HG03280 (cell line): ENCODE results near the gene ADARB2.

Source experiments
- ATAC-seq: cut with Tn5 transposase; IDR thresholded peaks from one replicate; pipeline ENCODE4 v1.9.1; 2021; ENCODE audit warnings: mild to moderate bottlenecking, moderate library complexity; ENCODE audit not compliant: unreplicated experiment

Gene ADARB2

DNA sequence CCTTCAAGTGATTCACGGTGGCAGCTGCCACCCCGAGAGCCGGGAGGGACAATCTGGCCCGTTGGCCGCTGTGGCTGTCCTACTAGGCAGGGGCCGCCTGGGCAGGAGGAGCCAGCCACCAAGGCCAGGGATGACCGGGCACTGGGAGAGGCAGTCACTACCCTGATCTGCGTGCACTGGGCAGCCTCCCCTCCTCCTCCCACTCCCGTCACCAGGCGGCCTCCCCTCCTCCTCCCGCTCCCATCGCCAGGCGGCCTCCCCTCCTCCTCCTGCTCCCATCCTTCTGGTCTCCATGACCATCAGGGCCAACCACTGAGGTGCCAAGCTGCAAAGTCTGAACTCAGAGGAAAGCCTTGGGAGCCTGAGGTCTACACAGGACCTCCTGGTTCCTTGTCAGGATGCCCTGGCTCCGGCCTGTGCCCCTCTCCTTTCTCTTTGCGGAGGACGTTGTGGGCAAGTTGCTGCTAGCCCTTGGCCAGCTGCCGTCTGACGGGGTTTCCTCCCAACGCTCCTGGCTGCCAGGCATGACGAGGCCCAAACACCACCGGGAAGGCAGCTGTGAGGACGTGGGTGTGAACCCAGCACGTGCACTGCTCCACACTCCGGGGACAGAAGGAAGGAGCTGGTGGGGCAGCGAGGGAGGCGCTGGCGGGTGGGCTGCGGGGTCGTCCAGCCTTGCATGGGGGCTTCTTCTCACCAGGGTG, 550.0 kb downstream of the ADARB2 start:
- ATAC-seq = no peak

DNA sequence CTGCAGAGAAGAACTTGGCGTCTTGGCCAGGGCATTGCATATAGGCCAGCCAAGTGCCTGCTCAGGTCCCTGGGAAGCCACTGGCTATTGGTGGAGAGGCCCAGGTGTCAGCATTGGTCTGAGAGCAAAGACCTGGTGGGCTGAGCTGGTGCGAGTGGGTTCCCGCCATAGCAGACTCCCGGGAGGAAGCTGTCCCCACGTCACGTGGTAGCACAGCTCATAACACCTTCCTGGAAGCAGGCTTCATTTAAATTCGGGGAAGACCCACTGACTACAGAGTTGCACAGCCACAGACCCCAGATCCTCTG, 550.7 kb downstream of the ADARB2 start:
- ATAC-seq = no peak

DNA sequence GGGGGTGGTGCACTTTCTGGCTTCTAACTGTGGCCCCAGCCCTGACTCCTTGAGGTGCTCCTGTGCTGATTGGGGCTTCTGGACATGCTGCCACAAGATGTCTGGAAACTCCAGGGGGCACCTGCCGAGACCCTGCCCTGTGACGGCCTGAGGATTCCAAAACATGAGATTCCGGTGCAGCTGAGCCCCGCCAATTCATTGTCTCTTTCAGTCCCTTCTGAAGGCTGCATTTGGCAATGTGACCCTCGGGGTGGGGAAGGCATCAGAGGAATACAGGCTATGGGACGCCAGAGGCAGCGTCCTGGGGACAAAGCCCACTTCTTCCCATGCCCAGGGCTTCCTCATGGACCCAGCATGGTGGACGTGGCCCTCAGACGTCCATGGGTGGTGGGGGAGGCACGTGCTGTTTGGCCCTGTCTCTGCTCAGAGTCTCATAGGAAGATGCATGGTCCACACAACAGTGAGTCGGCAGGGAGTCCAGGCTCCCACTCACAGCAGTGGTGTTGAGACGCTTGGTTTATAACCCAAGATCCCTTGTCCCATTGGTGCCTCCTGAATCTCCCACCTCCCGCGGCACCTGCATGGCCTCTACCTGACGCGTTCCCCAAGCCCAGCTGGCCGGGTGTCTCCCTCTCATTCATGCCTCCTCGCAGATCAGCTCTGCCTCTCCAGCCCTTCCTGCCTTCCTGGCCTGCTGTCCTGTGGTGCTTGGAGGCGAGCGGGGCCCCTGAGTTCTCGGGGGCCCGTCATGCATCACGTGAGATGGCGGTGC, 551.2 kb downstream of the ADARB2 start:
- no peak for ATAC-seq

DNA sequence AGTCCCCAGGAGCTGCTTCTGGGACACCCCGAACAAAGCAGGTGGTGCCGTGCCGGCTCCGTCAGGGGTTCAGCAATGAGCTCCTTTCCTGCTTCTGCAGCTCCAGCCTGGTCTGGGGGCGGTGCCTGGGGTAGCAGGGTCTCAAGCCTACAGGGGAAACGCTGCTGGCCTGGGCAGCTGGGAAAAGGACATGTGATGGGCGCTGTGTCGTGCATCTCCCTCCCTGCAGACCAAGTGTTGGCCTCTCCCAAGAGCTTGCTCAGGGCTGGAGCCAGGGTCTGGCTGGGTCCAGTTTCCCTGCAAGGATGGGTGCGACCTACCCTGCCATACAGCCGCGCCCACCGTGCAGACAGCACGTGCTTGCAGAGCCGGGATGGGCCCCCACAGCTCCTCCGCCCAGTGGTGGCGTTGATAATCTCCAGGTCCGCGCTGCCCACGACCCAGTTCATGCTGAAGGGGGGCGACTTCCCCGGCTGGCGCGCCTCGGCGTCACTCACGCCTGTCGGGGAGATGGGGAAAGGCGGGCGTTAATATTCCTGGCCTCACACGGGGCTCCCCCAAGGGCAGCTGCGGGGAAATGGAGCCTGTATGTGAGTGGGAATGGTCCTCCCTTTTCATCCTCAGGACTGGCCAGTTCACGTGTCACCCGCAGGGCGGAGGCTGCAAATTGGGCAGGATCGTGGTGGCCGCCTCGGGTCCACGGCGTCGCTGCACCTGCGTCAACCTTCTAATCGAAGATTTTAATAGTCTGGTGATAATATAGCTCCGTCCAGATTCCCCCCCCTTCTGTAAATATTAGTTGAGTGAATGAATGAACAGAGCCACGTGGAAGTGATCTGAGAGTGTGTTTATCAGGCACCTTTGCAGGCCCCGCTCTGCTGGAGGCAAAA, 552.5 kb downstream of the ADARB2 start:
- ATAC-seq = no peak

DNA sequence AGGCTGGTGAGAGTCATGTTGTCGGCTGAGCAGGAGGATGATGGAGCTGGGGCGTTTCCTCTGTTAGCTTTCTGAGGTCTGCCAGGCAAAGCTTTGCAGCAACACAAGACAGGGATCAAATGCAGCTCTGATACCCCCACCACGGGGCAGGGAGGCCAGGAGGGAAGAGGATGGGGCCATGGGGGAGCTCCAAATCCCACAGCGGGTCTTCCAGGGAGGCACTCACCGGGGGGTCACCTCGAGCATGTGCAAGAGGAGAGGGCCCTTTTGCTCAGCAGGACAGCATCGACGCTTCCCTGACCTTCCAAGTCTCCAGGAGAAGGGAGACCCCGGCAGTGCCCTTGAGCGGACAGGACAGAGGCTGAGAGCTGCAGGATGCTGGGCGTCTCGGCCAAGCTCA, 553.6 kb downstream of the ADARB2 start:
- ATAC-seq = no peak

DNA sequence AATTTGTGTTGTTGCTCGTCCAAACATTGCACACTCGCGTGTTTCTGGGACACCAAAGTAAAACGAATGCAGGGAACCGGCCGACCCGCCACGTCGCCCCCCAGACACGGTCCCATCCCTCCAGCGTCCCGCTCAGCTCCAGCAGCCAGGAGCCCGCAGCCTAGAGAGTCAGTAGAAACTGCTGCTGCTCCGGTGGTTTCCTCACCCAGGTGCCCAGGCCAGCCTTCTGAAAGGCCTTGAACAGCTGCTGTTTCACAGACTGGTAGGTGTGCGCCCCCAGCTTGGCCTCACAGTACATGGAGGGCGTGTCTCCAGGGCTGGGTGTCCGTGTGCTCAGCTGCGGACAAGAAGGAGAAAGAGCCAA, 554.3 kb downstream of the ADARB2 start:
- no peak for ATAC-seq

DNA sequence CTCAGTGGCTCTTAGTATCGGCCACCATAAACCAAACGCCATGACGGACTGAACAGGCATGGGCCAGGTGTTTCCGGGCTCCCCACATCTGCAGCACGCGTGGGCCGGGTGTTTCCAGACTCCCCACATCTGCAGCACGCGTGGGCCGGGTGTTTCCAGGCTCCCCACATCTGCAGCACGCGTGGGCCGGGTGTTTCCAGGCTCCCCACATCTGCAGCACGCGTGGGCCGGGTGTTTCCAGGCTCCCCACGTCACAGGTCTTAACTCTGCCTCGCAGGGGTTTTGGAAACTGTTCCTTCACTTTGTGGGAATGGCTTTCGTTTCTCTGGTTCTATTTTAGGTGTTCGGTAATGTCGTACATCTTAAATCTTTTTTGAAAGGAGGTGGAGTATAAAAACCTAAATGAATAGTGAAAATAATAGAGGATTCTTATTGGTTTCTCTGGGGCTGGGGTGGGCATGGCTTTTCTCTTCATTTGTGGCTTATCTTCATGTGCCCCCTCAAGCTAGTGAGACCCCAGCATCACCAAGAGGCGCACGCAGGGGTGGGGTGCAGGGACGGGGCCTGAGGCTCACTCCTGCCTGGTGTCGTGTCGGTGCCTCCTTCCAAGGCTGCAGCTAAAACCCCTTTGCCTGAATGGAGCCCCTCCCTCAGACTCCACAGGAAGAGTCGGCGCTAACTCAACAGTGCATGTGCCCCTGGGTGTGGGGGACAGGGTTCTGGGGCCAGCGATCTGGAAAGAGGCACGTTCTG, 554.9 kb downstream of the ADARB2 start:
- no peak for ATAC-seq

DNA sequence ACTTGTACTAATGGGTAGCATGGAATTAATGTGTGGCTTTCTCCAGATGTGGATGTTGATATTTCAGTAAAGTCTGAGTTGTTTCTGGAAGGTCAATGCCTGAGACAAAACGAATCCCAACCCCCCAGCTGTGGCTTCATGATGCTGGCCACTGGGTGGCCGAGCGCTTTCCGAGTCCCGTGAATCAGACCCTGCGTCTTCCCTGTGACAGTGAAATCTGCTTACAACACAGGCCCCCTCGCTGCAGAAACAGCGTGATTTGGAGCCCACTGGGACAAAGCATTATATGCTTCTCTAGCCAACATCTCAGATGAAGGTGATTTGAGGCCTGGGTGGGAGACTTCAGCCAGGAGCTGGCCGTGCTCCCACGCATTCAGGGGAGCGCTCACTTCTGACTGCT, 556.5 kb downstream of the ADARB2 start:
- no peak for ATAC-seq

DNA sequence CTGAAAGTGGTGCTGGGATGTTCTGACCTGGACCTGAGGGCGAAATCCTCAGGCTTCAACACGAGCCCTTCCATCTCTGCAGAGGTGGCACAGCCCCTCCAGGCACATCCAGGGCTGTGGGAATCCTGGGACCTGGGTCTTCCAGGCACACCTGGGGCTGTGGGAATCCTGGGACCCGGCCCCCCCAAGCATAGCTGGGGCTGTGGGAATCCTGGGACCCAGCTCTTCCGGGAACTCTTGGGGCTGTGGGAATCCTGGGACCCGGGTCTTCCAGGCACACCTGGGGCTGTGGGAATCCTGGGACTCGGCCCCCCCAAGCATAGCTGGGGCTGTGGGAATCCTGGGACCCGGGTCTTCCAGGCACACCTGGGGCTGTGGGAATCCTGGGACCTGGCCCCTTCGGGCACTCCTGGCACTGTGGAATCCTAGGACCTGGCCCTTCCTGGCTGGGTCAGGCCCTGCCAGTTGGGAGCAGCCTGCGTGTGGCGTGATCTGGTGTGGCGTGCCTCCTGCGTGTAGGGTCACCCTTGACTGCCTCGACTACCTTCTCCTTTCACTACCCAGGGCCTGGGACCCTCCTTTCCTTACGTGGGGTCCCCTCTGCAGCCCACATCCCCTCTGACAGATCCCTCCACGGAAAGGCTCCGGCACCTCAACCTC, 557.1 kb downstream of the ADARB2 start:
- no peak for ATAC-seq

DNA sequence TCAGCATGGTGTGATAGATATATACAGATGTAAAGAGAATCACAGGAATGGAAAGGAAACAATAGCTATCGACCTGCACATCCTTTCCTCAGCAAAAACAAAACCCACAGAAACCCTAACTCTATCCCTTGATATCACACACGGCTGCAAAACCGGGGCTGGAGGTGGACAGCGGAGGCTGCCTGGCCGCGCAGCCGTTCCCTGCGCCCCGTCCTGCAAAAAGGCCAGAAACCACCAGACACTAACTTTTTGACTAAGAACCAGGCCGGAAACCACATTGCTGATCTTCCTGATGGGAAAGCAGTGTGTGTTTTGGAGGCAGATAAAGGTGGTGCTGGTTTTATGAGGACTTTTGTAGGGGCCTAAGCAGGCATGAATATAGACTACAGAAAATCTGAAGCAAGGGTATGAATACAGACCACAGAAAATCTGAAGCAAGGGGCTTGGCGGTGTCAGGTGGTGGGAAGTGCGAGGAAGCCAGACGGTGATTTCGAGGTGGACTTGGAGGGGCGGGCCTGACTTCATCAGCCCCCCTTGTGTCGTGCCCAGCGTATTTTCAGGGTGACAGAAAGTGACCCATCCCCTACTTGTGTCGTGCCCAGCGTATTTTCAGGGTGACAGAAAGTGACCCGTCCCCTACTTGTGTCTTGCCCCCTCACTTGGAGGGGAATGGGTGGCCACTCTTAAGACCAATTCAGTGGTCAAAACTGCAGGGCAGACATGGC, 557.8 kb downstream of the ADARB2 start:
- ATAC-seq = no peak

DNA sequence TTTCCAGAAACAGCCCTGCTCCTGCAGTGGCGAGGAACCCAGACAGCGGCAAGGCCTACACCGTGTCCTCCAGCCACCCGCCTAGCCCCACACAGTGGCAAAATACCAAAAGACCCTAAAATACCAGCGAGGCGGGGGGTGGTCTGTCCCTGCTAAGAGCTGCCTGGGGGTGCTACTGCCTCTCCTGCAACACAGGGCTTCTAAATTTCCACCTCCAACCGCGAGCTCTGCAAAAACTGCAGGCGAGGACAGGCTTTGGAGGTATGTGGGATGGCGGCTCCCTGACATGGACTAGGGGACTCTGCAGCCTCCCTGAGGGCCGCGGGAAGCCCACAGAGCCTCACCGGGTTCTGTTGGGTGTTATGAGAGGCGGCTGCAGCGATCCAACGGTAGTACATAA, 558.8 kb downstream of the ADARB2 start:
- no peak for ATAC-seq

DNA sequence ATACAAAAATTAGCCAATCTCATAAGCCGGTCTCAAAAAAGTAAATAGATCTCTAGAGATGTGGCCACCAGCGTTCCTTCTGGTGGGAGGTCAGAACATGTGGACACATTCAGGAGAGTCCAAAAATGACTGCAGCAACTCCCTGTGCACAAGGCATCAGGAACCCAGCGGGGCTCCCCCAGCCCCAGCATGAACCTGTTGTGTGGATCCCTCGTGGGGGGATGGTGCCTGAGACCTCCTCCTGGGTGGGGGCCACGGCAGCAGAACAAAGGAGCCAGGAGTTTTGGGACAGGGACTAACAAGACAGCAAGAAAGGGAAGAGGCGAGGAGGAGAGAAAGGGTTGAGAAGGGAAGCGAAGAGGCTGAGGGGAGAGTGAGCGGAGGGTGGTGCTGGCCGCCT, 559.4 kb downstream of the ADARB2 start:
- no peak for ATAC-seq

DNA sequence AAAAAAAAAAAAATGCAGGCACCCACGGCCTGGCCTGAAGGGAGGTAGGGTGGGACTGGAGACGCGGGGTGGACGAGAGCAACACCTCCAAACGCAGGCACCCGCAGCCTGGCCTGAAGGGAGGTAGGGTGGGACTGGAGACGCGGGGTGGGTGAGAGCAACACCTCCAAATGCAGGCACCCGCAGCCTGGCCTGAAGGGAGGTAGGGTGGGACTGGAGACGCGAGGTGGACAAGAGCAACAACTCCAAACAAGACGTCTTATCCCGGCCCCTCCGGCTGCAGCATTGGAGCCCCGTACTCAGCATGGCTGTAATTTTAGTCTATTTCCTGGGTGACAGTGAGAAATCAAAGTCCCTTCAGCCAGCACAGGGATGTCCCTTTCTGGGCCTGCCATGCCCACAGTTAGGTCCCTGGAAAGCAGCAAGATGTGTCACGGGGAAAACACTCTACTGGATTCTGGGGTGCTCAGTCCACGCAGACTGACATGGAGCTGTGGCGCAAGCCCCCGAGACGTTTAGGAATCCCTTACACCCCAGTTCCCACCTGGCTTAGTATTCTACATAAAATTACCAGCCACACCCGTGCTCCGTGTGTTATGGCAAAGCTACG, 561.3 kb downstream of the ADARB2 start:
- ATAC-seq = no peak

DNA sequence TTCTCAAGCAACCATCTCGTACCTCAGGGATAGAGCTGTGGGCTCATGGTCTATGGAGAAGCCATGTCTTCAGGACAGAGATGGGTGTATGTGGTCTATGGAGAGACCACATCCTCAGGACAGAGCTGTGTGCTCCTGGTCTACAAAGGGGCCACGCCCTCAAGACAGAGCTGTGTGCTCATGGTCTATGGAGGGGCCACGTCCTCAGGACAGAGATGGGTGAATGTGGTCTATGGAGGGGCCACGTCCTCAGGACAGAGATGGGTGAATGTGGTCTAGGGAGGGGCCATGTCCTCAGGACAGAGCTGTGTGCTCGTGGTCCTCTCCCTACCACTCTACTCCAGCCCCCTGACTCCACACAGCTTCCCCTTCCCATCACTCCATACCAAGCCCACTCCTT, 563.3 kb downstream of the ADARB2 start:
- no peak for ATAC-seq

DNA sequence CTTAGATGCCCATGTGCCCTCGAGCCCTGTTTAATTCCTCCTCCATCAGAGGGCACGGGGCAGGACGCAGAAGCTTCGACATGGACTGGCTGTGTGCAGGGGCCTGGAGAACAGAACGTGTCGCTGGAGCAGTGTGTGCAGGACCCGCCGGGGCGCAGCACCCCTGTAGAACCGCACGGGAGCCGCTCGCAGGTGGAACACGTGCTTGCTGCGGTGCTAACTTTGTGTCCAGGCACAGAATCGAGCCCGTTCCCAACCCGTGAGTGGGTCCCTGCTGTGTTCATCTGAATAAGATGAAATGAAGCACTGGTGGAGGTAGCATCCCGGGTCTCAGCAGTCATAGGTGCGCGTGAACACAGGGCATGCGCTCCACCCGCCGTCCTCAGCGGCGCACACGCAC, 564.2 kb downstream of the ADARB2 start:
- no peak for ATAC-seq

DNA sequence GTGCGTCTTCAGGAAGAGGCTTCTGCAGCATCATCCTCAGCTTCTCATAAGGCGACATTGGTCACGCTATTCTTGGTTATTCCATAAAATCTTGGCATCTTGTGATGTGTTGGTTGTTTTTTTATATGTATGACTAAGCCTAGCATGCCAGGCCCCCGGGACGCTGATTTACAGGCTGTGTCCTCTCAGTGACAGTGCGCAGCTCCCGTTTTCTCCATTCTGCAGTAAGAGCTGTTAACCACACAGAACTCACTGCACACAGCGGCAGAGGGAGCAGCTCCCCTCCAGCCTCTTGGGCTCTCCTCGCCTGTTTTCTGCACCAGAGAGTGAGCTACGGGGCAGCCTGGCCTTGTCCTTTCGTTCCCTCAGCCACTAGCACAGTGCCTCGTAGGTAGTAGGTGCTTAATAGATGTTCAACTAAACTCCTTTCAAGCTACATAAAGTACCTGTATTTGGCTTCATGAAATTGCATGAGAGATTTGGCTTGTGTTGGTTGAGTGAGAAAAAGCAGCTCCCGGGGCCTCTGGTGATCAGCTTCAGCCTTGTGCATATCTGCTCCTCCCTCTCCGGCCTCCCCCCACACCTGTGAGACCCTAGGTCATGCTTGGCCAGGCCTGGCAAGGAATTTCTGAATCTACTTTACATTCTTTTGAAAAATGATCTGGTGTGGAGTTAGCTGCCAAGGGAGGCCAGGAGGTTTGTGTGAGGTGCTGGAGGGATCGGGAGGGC, 564.9 kb downstream of the ADARB2 start:
- ATAC-seq = no peak

DNA sequence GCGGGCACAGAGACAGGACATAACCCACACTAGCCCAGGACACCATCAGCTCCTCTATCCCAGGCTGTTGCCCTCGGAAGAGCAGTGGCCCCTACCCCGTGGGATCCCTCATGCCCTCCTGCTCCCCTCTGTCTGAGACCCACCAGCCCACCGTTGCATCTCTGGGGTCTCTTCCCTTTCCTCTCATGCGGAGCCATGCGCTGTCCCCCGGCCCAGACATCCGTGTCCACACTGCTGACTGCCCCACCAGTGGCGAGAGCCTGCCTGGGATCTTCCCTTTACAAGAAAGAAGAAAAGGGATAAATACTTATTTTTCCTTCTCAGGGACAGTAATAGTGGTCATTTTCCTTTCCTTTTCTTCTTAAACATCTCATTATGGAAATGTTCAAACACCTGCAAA, 565.7 kb downstream of the ADARB2 start:
- ATAC-seq = no peak

DNA sequence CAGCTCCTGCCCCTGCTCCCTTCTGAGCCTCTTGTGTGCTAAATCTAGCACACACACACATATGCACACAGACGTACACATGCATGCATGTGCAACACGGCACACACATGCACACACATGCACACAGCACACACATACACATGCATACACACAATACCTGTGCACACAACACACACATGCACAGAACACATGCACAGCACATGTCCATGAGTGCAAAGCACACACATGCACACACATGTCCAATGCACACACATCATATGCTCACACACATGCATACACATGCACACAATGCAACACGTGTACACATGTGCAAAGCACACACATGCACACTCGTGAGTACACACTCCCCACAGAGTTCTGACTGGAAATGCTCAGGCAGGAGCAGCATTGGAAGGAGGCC, 566.1 kb downstream of the ADARB2 start:
- no peak for ATAC-seq

DNA sequence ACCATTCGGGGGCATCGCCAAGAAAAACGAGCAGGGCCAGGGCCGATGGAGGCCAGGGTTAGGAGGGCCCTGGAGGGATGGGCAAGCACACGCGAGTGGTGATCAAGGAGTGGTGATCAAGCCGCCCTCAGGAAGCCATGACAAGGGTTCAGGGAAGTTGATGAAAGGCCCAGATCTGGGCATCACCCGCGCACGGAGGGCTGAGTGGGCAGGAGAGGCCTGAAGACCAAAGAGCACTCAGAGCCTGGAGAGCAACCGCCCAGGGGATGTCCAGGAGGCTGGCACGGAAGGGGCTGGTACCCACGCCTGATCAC, 566.5 kb downstream of the ADARB2 start:
- ATAC-seq = no peak
